ENCODE data around the gene FGD2. TPM values are rescaled to one million over a fixed set of nuclear protein-coding genes. Genes with fewer than 3 reads are reported as not detected.

Gene FGD2
- total and polyA plus RNA-seq, 2 of the 4 experiments (the other 2 are of a cell fraction) = 0.07 TPM; not detected in 1

GRCh38 chr6:36998723-36999038 lies 6.8 kb upstream of the FGD2 start:
- intact Hi-C loops (cut with micrococcal nuclease) = no loop called here
- POLR2A ChIA-PET (ENCODE audit: unreplicated experiment) = no interaction called here
- ATAC-seq (ENCODE audit: low read depth) = no peak

More at GRCh38 chr6:36998723-36999038, 6.8 kb upstream of the FGD2 start:
- in situ Hi-C loops (cut with MboI; ENCODE audit: low sequenced_read_pairs) (no loop called here), dilution Hi-C loops (cut with HindIII; ENCODE audit: low sequenced_read_pairs, unreplicated experiment) (no loop called here)
- H3K9me3 ChIP-seq (ENCODE audit: control insufficient read depth, insufficient read depth, low read length) = no peaks in the 10 kb centered on the region
- H3K79me1 ChIP-seq (ENCODE audit: low read depth in 1 of 2, low read length in 2 of 2) = no peaks in the 10 kb centered on the region
- H2AK9ac ChIP-seq (replicated peaks; ENCODE audit: low read depth, low read length, poor library complexity) = no peak overlapping the region
- no peak overlapping the region for H4K91ac ChIP-seq (ENCODE audit: insufficient read depth, low read depth, low read length)
- H2BK20ac ChIP-seq (ENCODE audit: low read depth, low read length) = no peak overlapping the region
- H3K27ac ChIP-seq (ENCODE audit: insufficient read depth, low read length) = no peak overlapping the region
- H3K14ac ChIP-seq (replicated peaks; ENCODE audit: low read depth, low read length) = no peak overlapping the region
- no peaks in the 10 kb centered on the region for H4K20me1 ChIP-seq (ENCODE audit: insufficient read depth, low read length)
- no peak overlapping the region for H3K4me2 ChIP-seq (ENCODE audit: low read depth, low read length)
- H3K9me1 ChIP-seq (ENCODE audit: insufficient read depth, low read length) = no peaks in the 10 kb centered on the region
- CTCF ChIA-PET = no interaction called here
- no peak overlapping the region for H4K8ac ChIP-seq (ENCODE audit: low read depth in 2 of 2, low read length in 2 of 2)
- no peaks in the 10 kb centered on the region for H3K36me3 ChIP-seq (ENCODE audit: control insufficient read depth, insufficient read depth, low read length)
- H2BK120ac ChIP-seq (ENCODE audit: low read depth, low read length) = no peak overlapping the region
- no peak overlapping the region for H3K4ac ChIP-seq (ENCODE audit: low read depth, low read length)
- DNase-seq = no peak
- H3K18ac ChIP-seq (ENCODE audit: low read depth, low read length) = no peak overlapping the region
- H3K23ac ChIP-seq (ENCODE audit: low read depth, low read length) = no peak overlapping the region
- no peak overlapping the region for H3K4me3 ChIP-seq (ENCODE audit: insufficient read depth, low read depth, low read length)
- BruUV-seq (replicated peaks) = no TSS peak
- H3K9ac ChIP-seq (ENCODE audit: low read depth, low read length) = no peak overlapping the region
- H2BK5ac ChIP-seq (ENCODE audit: low read depth, low read length, poor library complexity, severe bottlenecking) = no peak overlapping the region
- no CpG with 5 or more reads among the region's 8 CpGs for WGBS, 2 experiments (ENCODE audit: extremely low coverage in 2 of 2, insufficient read length in 1 of 2)
- no peak overlapping the region for H2AK5ac ChIP-seq (ENCODE audit: low read depth, low read length)
- no peak overlapping the region for H2AFZ ChIP-seq (replicated peaks; ENCODE audit: low read length, poor library complexity)
- no peak overlapping the region for H2BK15ac ChIP-seq (ENCODE audit: low read depth, low read length)
- TF ChIP-seq RCOR1 (IDR thresholded peaks at IDR 0.05; ENCODE audit: insufficient replicate concordance, low read length) = no peak
- no peak for TF ChIP-seq SMC3 (IDR thresholded peaks at IDR 0.05; ENCODE audit: low read depth, low read length)
- TF ChIP-seq MAZ (IDR thresholded peaks at IDR 0.05; ENCODE audit: borderline replicate concordance, low read depth, low read length) = no peak
- TF ChIP-seq NFE2L2 (IDR thresholded peaks at IDR 0.05; ENCODE audit: low read depth, low read length) = no peak
- no peak for TF ChIP-seq ELK1 (IDR thresholded peaks at IDR 0.05; ENCODE audit: borderline replicate concordance, low read depth, low read length)
- no peak for TF ChIP-seq FOS (IDR thresholded peaks at IDR 0.05; ENCODE audit: low read depth, low read length)
- TF ChIP-seq RAD21 (IDR thresholded peaks at IDR 0.05; ENCODE audit: low read length) = no peak
- TF ChIP-seq CHD1 (IDR thresholded peaks at IDR 0.05; ENCODE audit: low read depth, low read length) = no peak
- no peak for TF ChIP-seq BHLHE40 (IDR thresholded peaks at IDR 0.05; ENCODE audit: low read depth, low read length)
- TF ChIP-seq MXI1 (IDR thresholded peaks at IDR 0.05; ENCODE audit: borderline replicate concordance, low read depth, low read length) = no peak
- no peak for TF ChIP-seq RFX5 (IDR thresholded peaks at IDR 0.05; ENCODE audit: low read depth, low read length)
- TF ChIP-seq USF2 (IDR thresholded peaks at IDR 0.05; ENCODE audit: low read depth, low read length) = no peak
- no peak for TF ChIP-seq CTCF (conservative IDR thresholded peaks at IDR 0.05; ENCODE audit: low read depth, low read length)
- no peak for TF ChIP-seq MAFK (IDR thresholded peaks at IDR 0.05; ENCODE audit: low read depth, low read length)
- H4K5ac ChIP-seq (ENCODE audit: low read depth, low read length) = no peak overlapping the region
- H3K56ac ChIP-seq (ENCODE audit: extremely low read depth, insufficient read depth, low read length) = no peak overlapping the region
- peaks cover 43% of the 10 kb centered on the region for H3K27me3 ChIP-seq (ENCODE audit: control insufficient read depth, insufficient read depth, low read length)
- H3K4me1 ChIP-seq (ENCODE audit: control insufficient read depth, insufficient read depth, low read length) = no peaks in the 10 kb centered on the region
